HepG2 (cell line): Measurements from ENCODE around the gene KCNB1. TPM values are rescaled to one million over a fixed set of nuclear protein-coding genes. Genes with fewer than 3 reads are reported as not detected.

ENCODE experiments used
- CBX2 ChIP-seq, 2 experiments: fragments of 200-600 bp in 1 of 2; sonication (generic); formaldehyde crosslinking in 1 of 2; IDR thresholded peaks; 2 replicates each; pipeline versions ENCODE4 v1.7.0 to v1.8.1; 2018 to 2022; ENCODE audit warnings: low read depth in 2 of 2, low read length in 1 of 2, mild to moderate bottlenecking in 1 of 2, missing genetic modification reagents in 1 of 2
- CENPX ChIP-seq: sonication (generic); formaldehyde crosslinking; IDR thresholded peaks from 2 replicates; pipeline ENCODE4 v1.9.0; 2021; ENCODE audit warnings: mild to moderate bottlenecking, missing genetic modification reagents, moderate library complexity
- DNMT1 ChIP-seq: sonication (generic); formaldehyde crosslinking; IDR thresholded peaks from 2 replicates; pipeline ENCODE4 v1.5.1; 2020; ENCODE audit warnings: mild to moderate bottlenecking, missing genetic modification reagents
- HDAC1 ChIP-seq: sonication (generic); formaldehyde crosslinking; IDR thresholded peaks from 2 replicates; pipeline ENCODE4 v1.5.1; 2020; ENCODE audit warnings: mild to moderate bottlenecking, missing genetic modification reagents
- HDAC6 ChIP-seq: fragments of 200-600 bp; sonication (generic); IDR thresholded peaks from 2 replicates; pipeline ENCODE4 v1.7.0; 2017; ENCODE audit warnings: mild to moderate bottlenecking, antibody characterized with exemption, low read length, low read depth
- KLF11 ChIP-seq: IDR thresholded peaks from 2 replicates; pipeline ENCODE4 v1.6.1; 2016; ENCODE audit warnings: missing compliant biosample characterization
- MYPOP ChIP-seq: sonication (generic); formaldehyde crosslinking; IDR thresholded peaks from 2 replicates; pipeline ENCODE4 v1.8.1; 2023; ENCODE audit warnings: mild to moderate bottlenecking, moderate library complexity, missing genetic modification reagents
- NFATC3 ChIP-seq: sonication (generic); formaldehyde crosslinking; IDR thresholded peaks from 2 replicates; pipeline ENCODE4 v1.5.1; 2020; ENCODE audit warnings: mild to moderate bottlenecking, missing genetic modification reagents
- PAWR ChIP-seq: sonication (generic); formaldehyde crosslinking; IDR thresholded peaks from 2 replicates; pipeline ENCODE4 v1.4.0; 2020; ENCODE audit warnings: missing genetic modification reagents, mild to moderate bottlenecking, borderline replicate concordance
- PITX1 ChIP-seq: sonication (generic); formaldehyde crosslinking; IDR thresholded peaks from 2 replicates; pipeline ENCODE4 v1.5.1; 2020; ENCODE audit warnings: mild to moderate bottlenecking, missing genetic modification reagents
- SMAD9 ChIP-seq: sonication (generic); formaldehyde crosslinking; IDR thresholded peaks from 2 replicates; pipeline ENCODE4 v1.5.1; 2020; ENCODE audit warnings: mild to moderate bottlenecking, missing genetic modification reagents
- SMC3 ChIP-seq: IDR thresholded peaks from 2 replicates; pipeline ENCODE4 v1.6.1; 2011; ENCODE audit warnings: low read length, improper control_type of control experiment
- SP140L ChIP-seq: sonication (generic); formaldehyde crosslinking; IDR thresholded peaks from 2 replicates; pipeline ENCODE4 v1.4.0; 2020; ENCODE audit warnings: missing genetic modification reagents, borderline replicate concordance
- TBX2 ChIP-seq: sonication (generic); formaldehyde crosslinking; IDR thresholded peaks from 2 replicates; pipeline ENCODE4 v1.5.0; 2020; ENCODE audit warnings: missing genetic modification reagents, mild to moderate bottlenecking, borderline replicate concordance
- ZMYM4 ChIP-seq: sonication (generic); formaldehyde crosslinking; IDR thresholded peaks from 2 replicates; pipeline ENCODE4 v1.8.1; 2023; ENCODE audit warnings: mild to moderate bottlenecking, missing genetic modification reagents
- ZNF3 ChIP-seq: IDR thresholded peaks from 2 replicates; pipeline ENCODE4 v1.7.0; 2017; ENCODE audit warnings: inconsistent platforms
- ZNF430 ChIP-seq: sonication (generic); formaldehyde crosslinking; IDR thresholded peaks from 2 replicates; pipeline ENCODE4 v1.9.0; 2021; ENCODE audit warnings: mild to moderate bottlenecking, missing genetic modification reagents
- ZNF468 ChIP-seq: sonication (generic); formaldehyde crosslinking; IDR thresholded peaks from 2 replicates; pipeline ENCODE4 v1.8.0; 2022; ENCODE audit warnings: mild to moderate bottlenecking, moderate library complexity, missing genetic modification reagents
- ZNF572 ChIP-seq: sonication (generic); formaldehyde crosslinking; IDR thresholded peaks from 2 replicates; pipeline ENCODE4 v1.5.1; 2020; ENCODE audit warnings: mild to moderate bottlenecking, missing genetic modification reagents
- ZNF607 ChIP-seq: sonication (generic); formaldehyde crosslinking; IDR thresholded peaks from 2 replicates; pipeline ENCODE4 v1.5.1; 2020; ENCODE audit warnings: missing genetic modification reagents, mild to moderate bottlenecking, borderline replicate concordance
- polyA plus RNA-seq, 8 experiments: library from polyadenylated mRNA; depleted of rRNA in 3 of 8; stranded (reverse) in 7 of 8; unstranded in 1 of 8; fragments of >200 nt; fragmentation: Illumina TruSeq in 4 of 8; extraction: Trizol in 4 of 8; gene quantifications; 2 replicates each; pipeline versions ENCODE4 v1.2.1 to v1.2.3, GENCODE V29; 2011 to 2016; ENCODE audit warnings: low read depth in 4 of 8, missing spikeins in 1 of 8, mixed read lengths in 1 of 8; ENCODE audit not compliant: insufficient read depth in 1 of 8
- total RNA-seq, 5 experiments: library from RNA; depleted of rRNA; stranded (reverse); fragments of >200 nt; fragmentation: Illumina TruSeq; extraction: Trizol; gene quantifications; 2 replicates each; pipeline ENCODE4 v1.2.3, GENCODE V29; 2016; ENCODE audit warnings: low read depth in 1 of 5
- TF ChIP-seq, protein P1 (sequence below): IDR thresholded peaks from 2 replicates; pipeline ENCODE4 v1.6.1; 2016; ENCODE audit warnings: low read depth, missing genetic modification reagents, missing compliant biosample characterization
- TF ChIP-seq, protein P2 (sequence below): IDR thresholded peaks from 2 replicates; pipeline ENCODE4 v1.6.1; 2016; ENCODE audit warnings: missing compliant biosample characterization, missing genetic modification reagents, borderline replicate concordance
- TF ChIP-seq, protein P3 (sequence below): sonication (generic); formaldehyde crosslinking; IDR thresholded peaks from 2 replicates; pipeline ENCODE4 v1.5.1; 2020; ENCODE audit warnings: missing genetic modification reagents, mild to moderate bottlenecking, borderline replicate concordance

The KCNB1 gene
- total and polyA plus RNA-seq, 2 of the 13 experiments (the other 11 are each of a cell fraction or from before 2014, with no cell fraction given) = 0.02 TPM; not detected in 1

DNA sequence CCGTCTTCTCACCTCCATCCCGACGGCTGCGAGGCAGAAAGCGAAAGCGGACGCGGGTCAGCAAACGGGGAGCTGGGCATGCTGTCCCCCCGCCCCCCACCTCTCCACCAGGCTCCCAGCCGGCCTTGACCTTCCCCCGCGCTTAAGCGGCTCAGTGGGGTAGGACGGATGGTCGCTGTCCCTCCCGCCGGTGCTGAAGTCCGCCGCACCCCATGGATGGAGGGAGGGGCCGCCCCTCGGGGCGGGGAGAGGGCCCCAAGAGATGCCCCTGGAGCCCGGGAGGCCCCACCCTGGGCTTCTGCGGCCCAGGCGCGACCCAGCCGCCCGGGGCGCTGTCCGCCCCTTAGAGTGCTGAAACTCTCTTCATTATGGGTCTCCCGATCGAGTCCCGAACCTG, at the start of gene KCNB1 (continued):
- TF ChIP-seq, protein P1, sequence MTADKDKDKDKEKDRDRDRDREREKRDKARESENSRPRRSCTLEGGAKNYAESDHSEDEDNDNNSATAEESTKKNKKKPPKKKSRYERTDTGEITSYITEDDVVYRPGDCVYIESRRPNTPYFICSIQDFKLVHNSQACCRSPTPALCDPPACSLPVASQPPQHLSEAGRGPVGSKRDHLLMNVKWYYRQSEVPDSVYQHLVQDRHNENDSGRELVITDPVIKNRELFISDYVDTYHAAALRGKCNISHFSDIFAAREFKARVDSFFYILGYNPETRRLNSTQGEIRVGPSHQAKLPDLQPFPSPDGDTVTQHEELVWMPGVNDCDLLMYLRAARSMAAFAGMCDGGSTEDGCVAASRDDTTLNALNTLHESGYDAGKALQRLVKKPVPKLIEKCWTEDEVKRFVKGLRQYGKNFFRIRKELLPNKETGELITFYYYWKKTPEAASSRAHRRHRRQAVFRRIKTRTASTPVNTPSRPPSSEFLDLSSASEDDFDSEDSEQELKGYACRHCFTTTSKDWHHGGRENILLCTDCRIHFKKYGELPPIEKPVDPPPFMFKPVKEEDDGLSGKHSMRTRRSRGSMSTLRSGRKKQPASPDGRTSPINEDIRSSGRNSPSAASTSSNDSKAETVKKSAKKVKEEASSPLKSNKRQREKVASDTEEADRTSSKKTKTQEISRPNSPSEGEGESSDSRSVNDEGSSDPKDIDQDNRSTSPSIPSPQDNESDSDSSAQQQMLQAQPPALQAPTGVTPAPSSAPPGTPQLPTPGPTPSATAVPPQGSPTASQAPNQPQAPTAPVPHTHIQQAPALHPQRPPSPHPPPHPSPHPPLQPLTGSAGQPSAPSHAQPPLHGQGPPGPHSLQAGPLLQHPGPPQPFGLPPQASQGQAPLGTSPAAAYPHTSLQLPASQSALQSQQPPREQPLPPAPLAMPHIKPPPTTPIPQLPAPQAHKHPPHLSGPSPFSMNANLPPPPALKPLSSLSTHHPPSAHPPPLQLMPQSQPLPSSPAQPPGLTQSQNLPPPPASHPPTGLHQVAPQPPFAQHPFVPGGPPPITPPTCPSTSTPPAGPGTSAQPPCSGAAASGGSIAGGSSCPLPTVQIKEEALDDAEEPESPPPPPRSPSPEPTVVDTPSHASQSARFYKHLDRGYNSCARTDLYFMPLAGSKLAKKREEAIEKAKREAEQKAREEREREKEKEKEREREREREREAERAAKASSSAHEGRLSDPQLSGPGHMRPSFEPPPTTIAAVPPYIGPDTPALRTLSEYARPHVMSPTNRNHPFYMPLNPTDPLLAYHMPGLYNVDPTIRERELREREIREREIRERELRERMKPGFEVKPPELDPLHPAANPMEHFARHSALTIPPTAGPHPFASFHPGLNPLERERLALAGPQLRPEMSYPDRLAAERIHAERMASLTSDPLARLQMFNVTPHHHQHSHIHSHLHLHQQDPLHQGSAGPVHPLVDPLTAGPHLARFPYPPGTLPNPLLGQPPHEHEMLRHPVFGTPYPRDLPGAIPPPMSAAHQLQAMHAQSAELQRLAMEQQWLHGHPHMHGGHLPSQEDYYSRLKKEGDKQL = no peak
- peak; percentile 66 for TF ChIP-seq TBX2 (CRISPR knock-in tag)
- no peak for TF ChIP-seq ZNF468 (CRISPR knock-in tag)
- TF ChIP-seq SMAD9 (CRISPR knock-in tag) = 0 out of 2 replicates have a peak, but pooled peaks have one; percentile 75
- no peak for TF ChIP-seq DNMT1
- TF ChIP-seq HDAC6 = no peak
- no peak for TF ChIP-seq ZNF572 (CRISPR knock-in tag)
- 0 out of 2 replicates have a peak, but pooled peaks have one; percentile 40 for TF ChIP-seq NFATC3
- TF ChIP-seq CBX2 (IDR thresholded peaks at IDR 0.05; ENCODE audit: low read depth, low read length) = no peak
- 0 out of 2 replicates have a peak, but pooled peaks have one; percentile 22 for TF ChIP-seq CBX2 (CRISPR knock-in tag; IDR thresholded peaks at IDR 0.05; ENCODE audit: low read depth)
- TF ChIP-seq ZNF607 (CRISPR knock-in tag) = peak; percentile 38; the same call in 1 of the 2 replicates
- TF ChIP-seq ZNF3 (CRISPR knock-in tag) = no peak
- TF ChIP-seq HDAC1 (CRISPR knock-in tag) = peak; percentile 65
- TF ChIP-seq ZNF430 (CRISPR knock-in tag) = peak; percentile 91; the same call in 1 of the 2 replicates
- TF ChIP-seq PITX1 (CRISPR knock-in tag) = peak; percentile 81
- TF ChIP-seq, protein P2, sequence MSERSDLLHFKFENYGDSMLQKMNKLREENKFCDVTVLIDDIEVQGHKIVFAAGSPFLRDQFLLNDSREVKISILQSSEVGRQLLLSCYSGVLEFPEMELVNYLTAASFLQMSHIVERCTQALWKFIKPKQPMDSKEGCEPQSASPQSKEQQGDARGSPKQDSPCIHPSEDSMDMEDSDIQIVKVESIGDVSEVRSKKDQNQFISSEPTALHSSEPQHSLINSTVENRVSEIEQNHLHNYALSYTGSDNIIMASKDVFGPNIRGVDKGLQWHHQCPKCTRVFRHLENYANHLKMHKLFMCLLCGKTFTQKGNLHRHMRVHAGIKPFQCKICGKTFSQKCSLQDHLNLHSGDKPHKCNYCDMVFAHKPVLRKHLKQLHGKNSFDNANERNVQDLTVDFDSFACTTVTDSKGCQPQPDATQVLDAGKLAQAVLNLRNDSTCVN (CRISPR knock-in tag) = peak; percentile 72
- peak; percentile 89 for TF ChIP-seq MYPOP (CRISPR knock-in tag)
- TF ChIP-seq ZMYM4 (CRISPR knock-in tag) = peak; percentile 48
- TF ChIP-seq, protein P3, sequence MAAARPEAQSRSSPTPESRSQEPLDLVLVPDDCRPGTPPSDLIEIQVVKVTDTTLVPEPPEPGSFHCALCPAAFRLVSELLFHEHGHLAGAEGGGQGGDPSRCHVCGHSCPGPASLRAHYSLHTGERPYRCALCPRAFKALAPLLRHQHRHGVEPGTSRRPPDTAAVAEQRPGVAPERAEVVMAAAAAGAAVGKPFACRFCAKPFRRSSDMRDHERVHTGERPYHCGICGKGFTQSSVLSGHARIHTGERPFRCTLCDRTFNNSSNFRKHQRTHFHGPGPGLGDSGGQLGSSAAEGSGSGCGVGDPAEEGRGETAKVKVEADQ (CRISPR knock-in tag) = peak; percentile 78; the same call in 1 of the 2 replicates
- TF ChIP-seq SP140L (CRISPR knock-in tag) = peak; percentile 93; the same call in 1 of the 2 replicates
- TF ChIP-seq KLF11 = peak; percentile 95
- TF ChIP-seq PAWR = no peak
- TF ChIP-seq SMC3 = no peak
- TF ChIP-seq CENPX (CRISPR knock-in tag) = no peak
